Stimulated activated CD8-positive, alpha-beta memory T cell treated with anti-CD3 and anti-CD28 coated beads, Interleukin-7, amount 100 ng/mL, for 4 hours (primary cell): ENCODE data around the gene XYLT1.
A peak's percentile ranks its signal among the peaks of the same experiment; 100 is the strongest.

Experiments used
- DNase-seq, 2 donors: peaks; one replicate each; pipeline ENCODE4 v3.0.0-alpha.2; 2020; ENCODE audit warnings: low read depth in 2 of 2

Gene XYLT1

GRCh38 chr16:17457997-17458396, 12.8 kb downstream of the XYLT1 start:
- no peak for DNase-seq

GRCh38 chr16:17457513-17457912, 13.2 kb downstream of the XYLT1 start:
- DNase-seq = no peak

GRCh38 chr16:17454162-17454730, 16.5 kb downstream of the XYLT1 start:
- DNase-seq = no peak

DNA sequence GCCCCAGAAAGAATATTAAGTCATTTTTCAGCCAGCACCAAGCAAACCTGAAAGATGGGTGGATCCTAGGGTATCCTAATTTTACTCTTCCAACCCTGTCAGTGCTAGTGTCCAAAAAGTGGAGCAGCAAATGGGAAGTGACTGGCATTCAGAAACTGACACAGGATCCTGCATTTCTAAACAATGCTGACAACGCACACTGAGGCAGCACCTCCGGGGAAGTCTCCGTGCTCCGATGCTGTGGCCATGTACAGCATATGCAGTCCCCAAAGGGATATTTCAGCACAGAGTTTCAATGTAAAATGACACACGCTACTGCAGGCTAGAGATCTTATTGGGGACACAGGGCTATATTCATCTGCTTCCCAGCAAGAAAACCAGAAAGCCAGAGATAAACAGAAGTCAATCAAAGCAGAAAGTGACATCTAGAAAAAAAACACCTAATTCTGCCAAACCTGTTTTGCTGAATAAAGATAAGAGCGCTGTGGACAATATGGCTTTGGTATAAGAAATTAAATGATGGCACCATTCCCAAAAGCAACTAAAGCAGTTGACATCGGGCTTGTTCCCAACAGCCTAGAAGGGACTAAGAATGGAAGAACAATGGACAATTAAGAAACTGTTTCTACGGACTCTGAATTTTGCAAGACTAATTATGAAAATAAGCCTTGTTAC, 17.3 kb downstream of the XYLT1 start:
- no peak for DNase-seq

- DNase-seq = no peak
Observed at GRCh38 chr16:17452922-17453321, 17.8 kb downstream of the XYLT1 start.

DNA sequence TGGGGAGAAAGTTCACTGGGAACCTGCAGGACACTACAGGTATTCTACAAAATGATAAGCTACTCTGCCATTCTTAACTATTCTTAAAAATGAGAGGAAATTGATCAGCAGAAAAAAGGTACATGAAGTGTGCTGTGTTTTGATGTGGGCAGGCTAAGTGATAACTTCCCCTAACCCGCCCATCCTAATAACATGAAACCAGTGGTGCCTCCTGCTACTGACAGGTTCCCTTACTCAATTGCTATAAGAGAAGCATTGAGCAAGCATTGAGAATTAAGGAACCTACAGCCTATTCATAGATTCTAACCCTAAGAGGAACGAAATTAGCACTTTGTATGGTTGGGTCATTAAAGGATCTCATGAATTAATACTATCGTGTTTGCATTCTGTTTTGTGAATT, 18.9 kb downstream of the XYLT1 start:
- no peak for DNase-seq

- DNase-seq = no peak
Observed at GRCh38 chr16:17450291-17450690, 20.5 kb downstream of the XYLT1 start.

DNA sequence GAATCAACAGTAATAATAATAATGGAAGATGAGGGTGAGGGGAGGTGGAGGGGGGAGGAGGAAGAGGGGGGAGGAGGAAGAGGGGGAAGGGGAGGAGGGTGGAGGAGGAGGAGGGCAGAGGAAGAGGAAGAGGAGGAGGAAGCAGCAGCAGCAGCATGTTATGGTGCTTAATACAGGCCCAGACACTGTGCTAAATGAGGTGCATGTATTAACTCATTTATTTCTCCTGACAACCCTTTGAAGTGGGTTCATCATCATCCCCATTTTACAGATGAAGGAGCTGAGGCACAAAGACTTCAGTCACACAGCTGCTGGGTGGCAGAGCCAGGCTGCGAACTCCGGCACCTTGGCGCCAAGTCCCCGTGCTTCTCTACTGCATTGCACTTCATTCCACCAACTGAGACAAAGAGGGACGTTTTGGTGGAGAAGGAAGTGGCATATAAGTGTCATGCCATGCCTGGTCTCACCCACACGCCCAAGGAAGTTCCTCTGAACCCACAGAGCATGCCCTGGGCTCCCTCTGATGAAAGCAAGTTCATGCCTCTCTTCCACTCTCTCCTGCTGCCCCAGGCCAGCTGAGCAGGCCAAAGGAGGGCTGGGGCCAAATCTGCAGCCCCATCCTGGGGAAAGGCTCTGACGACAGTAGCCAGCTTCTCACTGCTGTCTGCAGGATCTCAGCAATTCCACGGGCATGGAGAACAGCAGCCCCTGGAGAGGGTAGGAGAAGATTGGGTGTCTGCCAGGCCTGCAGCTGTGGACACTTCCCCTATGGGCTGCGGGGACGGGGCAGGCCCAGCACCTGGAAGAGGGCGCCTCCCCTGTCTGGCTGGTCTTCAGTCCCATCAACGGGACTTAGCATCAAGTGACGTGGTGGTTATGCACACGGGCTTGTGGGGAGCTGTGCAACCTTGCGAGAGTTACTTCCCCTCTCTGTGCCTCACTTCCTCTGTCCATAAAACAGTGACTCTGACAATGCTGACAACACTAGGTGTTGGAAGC, 21.8 kb downstream of the XYLT1 start:
- peak in 1 of 2 donors; percentile 8 for DNase-seq

- DNase-seq = no peak
Observed at GRCh38 chr16:17447101-17447569, 23.6 kb downstream of the XYLT1 start.

DNA sequence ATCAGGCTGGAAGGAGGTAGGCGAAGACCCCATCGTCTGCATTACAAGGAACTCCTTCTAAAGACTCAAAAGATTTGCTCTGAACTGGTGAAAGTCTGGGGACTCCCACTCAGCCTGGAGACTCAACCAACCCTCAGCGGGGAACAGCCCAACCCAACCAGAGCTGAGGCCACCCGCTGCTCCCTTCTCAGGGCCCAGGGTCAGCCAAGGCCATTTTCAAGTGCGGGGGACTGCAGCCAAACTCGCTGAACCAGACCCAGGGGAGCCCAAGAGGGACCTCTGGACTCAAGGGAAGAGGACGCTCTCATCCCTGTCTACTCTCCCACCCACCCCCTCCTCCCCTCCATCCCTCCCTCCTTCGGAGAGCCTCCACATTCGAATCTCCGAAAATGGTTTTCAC, 24.1 kb downstream of the XYLT1 start:
- no peak for DNase-seq

- DNase-seq = no peak
Observed at GRCh38 chr16:17445421-17445820, 25.3 kb downstream of the XYLT1 start.

GRCh38 chr16:17444658-17445057, 26.1 kb downstream of the XYLT1 start:
- no peak for DNase-seq

- DNase-seq = no peak
Observed at GRCh38 chr16:17440131-17440530, 30.6 kb downstream of the XYLT1 start.

DNA sequence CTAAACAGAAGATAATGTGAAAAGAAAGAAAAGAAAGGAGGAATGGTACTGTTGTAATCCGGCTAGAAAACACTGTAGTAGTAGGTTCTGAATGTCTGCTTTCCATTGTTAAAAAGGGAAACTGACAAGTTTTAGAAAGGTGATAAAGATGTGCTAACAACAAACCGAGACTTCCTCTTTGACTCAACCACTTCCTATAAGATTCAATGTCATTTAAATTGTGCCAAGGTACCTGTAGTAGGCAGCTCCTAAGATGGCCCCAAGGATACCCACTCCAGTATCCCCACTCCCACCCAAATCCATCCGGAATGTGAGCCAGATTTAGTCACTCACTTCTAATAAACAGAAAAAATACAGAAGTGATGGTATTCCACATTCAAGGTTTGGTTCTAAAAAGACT, 31.2 kb downstream of the XYLT1 start:
- DNase-seq = no peak

- no peak for DNase-seq
Observed at GRCh38 chr16:17437981-17438380, 32.8 kb downstream of the XYLT1 start.

GRCh38 chr16:17437127-17437720, 33.5 kb downstream of the XYLT1 start:
- DNase-seq = no peak

DNA sequence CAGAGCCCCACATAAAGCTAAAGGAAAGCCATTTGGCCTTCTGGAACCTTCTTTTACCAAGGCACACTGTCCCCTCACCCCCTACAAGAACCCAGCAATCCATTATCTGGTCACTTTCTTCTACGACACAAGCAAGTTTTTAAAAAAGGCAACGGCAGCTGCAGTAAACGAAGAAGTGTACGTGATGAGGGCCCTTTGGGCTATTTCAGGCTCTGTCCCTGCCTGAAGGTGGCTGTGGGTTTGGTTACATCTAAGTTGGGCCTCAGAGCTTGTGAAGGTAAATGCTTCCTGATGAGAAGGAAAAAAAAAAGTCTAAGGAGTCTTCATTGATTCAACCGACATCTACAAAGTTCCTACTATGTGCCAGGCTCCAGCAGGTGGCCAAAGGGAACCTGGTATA, 35.4 kb downstream of the XYLT1 start:
- DNase-seq = no peak

DNA sequence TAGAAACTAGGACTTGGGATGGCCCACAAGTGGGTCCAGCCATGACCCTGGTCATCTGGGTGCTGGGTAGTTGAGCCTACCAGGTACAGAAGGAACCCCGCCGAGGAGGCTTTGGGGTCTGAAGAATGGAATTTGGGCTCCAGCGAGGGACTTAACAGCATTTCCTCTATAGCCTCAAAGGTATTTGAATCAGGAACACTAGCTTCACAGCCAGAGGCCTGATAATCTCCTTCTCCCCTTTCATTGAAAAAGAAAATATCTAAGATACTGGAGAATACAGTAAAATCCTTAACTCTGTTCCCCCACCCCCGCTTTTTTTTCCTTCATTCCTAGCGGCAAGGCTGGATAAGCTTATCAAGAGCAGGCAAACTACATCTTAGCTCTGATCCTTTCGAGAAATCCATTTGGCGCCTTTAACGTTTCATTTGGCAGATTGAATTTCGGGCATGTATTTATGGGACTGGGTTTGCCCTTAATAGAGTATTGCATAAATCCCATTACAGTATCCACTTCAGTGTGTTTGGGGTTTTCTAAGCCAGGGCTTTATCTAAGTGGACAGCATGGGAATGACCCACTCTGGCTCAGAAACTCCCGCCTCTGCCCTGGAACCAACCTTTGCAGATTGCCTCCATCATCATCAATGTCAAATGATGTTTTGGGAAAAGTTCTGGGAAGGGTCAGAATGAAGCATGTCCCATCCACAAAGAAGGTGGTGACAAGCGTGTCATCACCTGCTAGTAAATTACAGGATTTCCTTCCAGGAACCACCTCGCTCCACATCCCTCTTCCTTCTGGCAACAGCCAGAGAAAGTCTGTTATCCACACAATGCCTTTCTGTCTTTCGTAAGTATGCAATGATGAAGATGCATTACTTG, 36.9 kb downstream of the XYLT1 start:
- DNase-seq = no peak

DNA sequence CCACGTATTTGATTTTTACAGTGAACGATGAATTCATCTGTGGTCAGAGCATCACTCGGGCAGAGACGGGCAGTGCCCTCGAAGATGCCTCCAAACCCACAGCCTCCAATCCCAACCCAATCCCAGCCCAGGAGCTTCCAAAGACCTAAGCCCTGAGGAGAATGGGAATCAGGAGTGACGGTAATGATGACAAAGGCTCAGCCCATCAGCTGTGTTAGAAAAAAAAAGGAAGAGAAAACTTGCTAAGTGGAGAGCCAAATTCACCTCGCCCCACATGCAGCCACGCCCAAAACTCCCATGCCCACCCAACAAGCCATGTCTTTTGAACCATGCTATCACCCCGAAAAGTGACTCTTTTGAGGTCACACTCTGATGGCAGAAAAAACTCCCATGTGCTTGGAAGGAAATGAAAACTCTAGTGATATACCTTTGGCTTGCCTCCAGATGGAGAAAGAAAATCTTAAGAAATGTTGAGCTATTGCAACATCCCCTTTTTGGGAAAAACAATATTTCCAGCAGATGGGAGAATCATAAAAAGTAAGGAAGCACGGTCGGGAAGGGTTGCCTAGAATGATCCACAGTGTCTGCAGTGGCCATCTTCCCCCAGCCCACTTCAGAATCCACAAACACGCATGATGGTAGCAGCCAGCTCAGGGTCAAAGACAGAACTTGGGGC, 37.7 kb downstream of the XYLT1 start:
- no peak for DNase-seq

- DNase-seq = no peak
Observed at GRCh38 chr16:17431968-17432625, 38.7 kb downstream of the XYLT1 start.
